Esophagus squamous epithelium (tissue), 5 donors: ENCODE results near the gene MLX. TPM values are rescaled to one million over a fixed set of nuclear protein-coding genes. Genes with fewer than 3 reads are reported as not detected.

ENCODE experiments used
- DNase-seq: peaks from one replicate; lab custom pipeline; 2025; lab: John Stamatoyannopoulos, UW
- H3K27ac ChIP-seq, 4 donors: fragments of 200-600 bp; sonication (generic); one replicate each; pipeline ENCODE4 v1.5.1; 2016 to 2019; ENCODE audit warnings: mild to moderate bottlenecking in 1 of 4
- H3K27me3 ChIP-seq, 4 donors: fragments of 200-600 bp; sonication (generic); 1 replicate in 3 of 4; 2 replicates in 1 of 4; pipeline versions ENCODE4 v1.5.1 to v1.6.0; 2017 to 2021; ENCODE audit warnings: antibody characterized with exemption in 1 of 4
- H3K36me3 ChIP-seq, 3 donors: fragments of 200-600 bp; sonication (generic); one replicate each; pipeline ENCODE4 v1.5.1; 2016 to 2019
- H3K4me1 ChIP-seq, 3 donors: fragments of 200-600 bp; sonication (generic); one replicate each; pipeline ENCODE4 v1.5.1; 2017 to 2019
- H3K4me3 ChIP-seq, 4 donors: fragments of 200-600 bp; sonication (generic); 1 replicate in 3 of 4; 2 replicates in 1 of 4; pipeline ENCODE4 v1.5.1; 2016 to 2019; ENCODE audit warnings: mild to moderate bottlenecking in 2 of 4, moderate library complexity in 1 of 4
- H3K9me3 ChIP-seq, 3 donors: fragments of 200-600 bp; sonication (generic); one replicate each; pipeline ENCODE4 v1.5.1; 2016 to 2019
- CTCF ChIP-seq, 6 experiments: fragments of 450-650 bp in 4 of 6; fragments of 200-600 bp in 2 of 6; sonication (generic) in 2 of 6; IDR thresholded peaks; one replicate each; pipeline ENCODE4 v1.5.1; 2016 to 2019; ENCODE audit warnings: antibody characterized with exemption in 6 of 6, mild to moderate bottlenecking in 4 of 6, moderate library complexity in 4 of 6
- POLR2A ChIP-seq, 4 donors: fragments of 450-650 bp; IDR thresholded peaks; one replicate each; pipeline ENCODE4 v1.6.1; 2017; ENCODE audit warnings: antibody characterized with exemption in 4 of 4, mild to moderate bottlenecking in 4 of 4, moderate library complexity in 3 of 4
- WGBS, 2 donors: methylation state at CpG; one replicate each; pipeline ENCODE4 v1.1.5; 2018; 5-methylcytosine and 5-hydroxymethylcytosine counted together
- intact Hi-C: fragments of 100-400 bp; cut with DNase I; formaldehyde crosslinking; loops from one replicate; pipeline ENCODE4 v1.15.0; 2022
- total RNA-seq, 4 donors: library from RNA; depleted of rRNA; stranded (reverse); fragments of >200 nt; gene quantifications; one replicate each; pipeline ENCODE4 v1.1.0, GENCODE V29; 2016
- donor health status: DM: yes; HTN: yes; CAD: no.

The MLX gene
- total RNA-seq, 4 donors from 2014 or later = 34.0 to 47.9 (median 39.9) TPM

- DNase-seq = no peak
- WGBS, 2 donors = 65 to 76% methylated on average over 3 of the region's 3 CpGs
- Histone ChIP-seq H3K27ac (no peak overlapping the region), H3K4me3 (no peak overlapping the region), H3K9me3 (no peaks in the 10 kb centered on the region), H3K27me3 (no peaks in the 10 kb centered on the region), H3K36me3 (peaks cover 32 to 65% (median 38%) of the 10 kb centered on the region in 3 donors), H3K4me1 (peaks cover 14 to 35% (median 22%) of the 10 kb centered on the region in 3 donors)
- TF ChIP-seq POLR2A (IDR thresholded peaks at IDR 0.05) = no peak
- no peak for TF ChIP-seq CTCF (IDR thresholded peaks at IDR 0.05)
- intact Hi-C loops = no loop called here
Measured at GRCh38 chr17:42574463-42574862, 7.6 kb downstream of the MLX start.

GRCh38 chr17:42577140-42577531 is 10.2 kb downstream of the MLX start:
- peak overlapping the region; percentile 53 to 85 (median 59) for H3K4me3 ChIP-seq
- no peak for TF ChIP-seq POLR2A (IDR thresholded peaks at IDR 0.05)
- no peak for TF ChIP-seq CTCF (IDR thresholded peaks at IDR 0.05)
- H3K27me3 ChIP-seq = no peaks in the 10 kb centered on the region
- WGBS, 2 donors = 4 to 8% methylated on average over 4 to 6 of the region's 18 CpGs
- peaks cover 16 to 65% (median 46%) of the 10 kb centered on the region in 3 donors for H3K36me3 ChIP-seq
- DNase-seq = no peak
- H3K4me1 ChIP-seq = peaks cover 14 to 45% (median 22%) of the 10 kb centered on the region in 3 donors
- intact Hi-C loops = loop anchor here (5.0 kb wide), 1 partner anchor 105 kb away; the partner anchor contains the start of genes CCR10 and CNTNAP1
- H3K27ac ChIP-seq = peak overlapping the region; percentile 85 to 92 (median 90)
- H3K9me3 ChIP-seq = no peaks in the 10 kb centered on the region

- peak; percentile 89 for DNase-seq
- H3K36me3 ChIP-seq = peaks cover 13 to 65% (median 46%) of the 10 kb centered on the region in 3 donors
- no peaks in the 10 kb centered on the region for H3K9me3 ChIP-seq
- 0% methylated on average over 24 of the region's 52 CpGs for WGBS, 2 donors
- no peaks in the 10 kb centered on the region for H3K27me3 ChIP-seq
- TF ChIP-seq CTCF (IDR thresholded peaks at IDR 0.05) = peak; percentile 16 to 56 (median 52)
- TF ChIP-seq POLR2A (IDR thresholded peaks at IDR 0.05) = peak in 3 of 4 donors; percentile 45 to 66 (median 54)
- H3K4me1 ChIP-seq = peaks cover 14 to 45% (median 22%) of the 10 kb centered on the region in 3 donors
- peak within 1 kb of the TSS; percentile 53 to 85 (median 59) for H3K4me3 ChIP-seq
- peak within 1 kb of the TSS; percentile 85 to 92 (median 90) for H3K27ac ChIP-seq
- intact Hi-C loops = loop anchor here (5.0 kb wide), 1 partner anchor 105 kb away; the partner anchor contains the start of genes CCR10 and CNTNAP1
Measured at GRCh38 chr17:42577532-42578281, 10.8 kb downstream of the MLX start, which contains the start of gene PSMC3IP. PSMC3IP (minus strand) TSS chr17:42577729; CDS start chr17:42577686, 43 bp downstream.

- no peak for DNase-seq
- TF ChIP-seq POLR2A (IDR thresholded peaks at IDR 0.05) (no peak), CTCF (IDR thresholded peaks at IDR 0.05) (peak; percentile 69 to 81 (median 74))
- intact Hi-C loops = loop anchor here (5.0 kb wide), 1 partner anchor 104 kb away; the partner anchor contains the start of genes CCR10 and CNTNAP1
- Histone ChIP-seq H3K36me3 (peaks cover 14 to 65% (median 43%) of the 10 kb centered on the region in 3 donors), H3K4me1 (peaks cover 14 to 45% (median 22%) of the 10 kb centered on the region in 3 donors), H3K27ac (peak overlapping the region; percentile 85 to 92 (median 90)), H3K9me3 (no peaks in the 10 kb centered on the region), H3K27me3 (no peaks in the 10 kb centered on the region), H3K4me3 (peak overlapping the region; percentile 53 to 85 (median 59))
- 0 to 1% methylated on average over 16 to 20 of the region's 20 CpGs for WGBS, 2 donors
Measured at GRCh38 chr17:42578282-42578869, 11.5 kb downstream of the MLX start.
